PC-3 (cell line): ENCODE measurements around the gene ABCB8.

Experiments
- CTCF ChIP-seq: fragments of 300-600 bp; sonication (generic); conservative IDR thresholded peaks from 2 replicates; pipeline ENCODE4 v1.5.1; 2017; ENCODE audit warnings: antibody characterized with exemption, low read depth, mild to moderate bottlenecking, low read length
- EZH2 ChIP-seq: fragments of 300-600 bp; sonication (generic); IDR thresholded peaks from one replicate; pipeline ENCODE4 v1.6.1; 2017; ENCODE audit warnings: antibody characterized with exemption, mild to moderate bottlenecking, low read length; ENCODE audit not compliant: unreplicated experiment

- TF ChIP-seq CTCF (no peak), EZH2 (no peak)
Measured at GRCh38 chr7:151083824-151084160, 55.5 kb downstream of the ABCB8 start.
